Liver (tissue), 9 donors: ENCODE results near the gene GPR132. TPM values are rescaled to one million over a fixed set of nuclear protein-coding genes. Genes with fewer than 3 reads are reported as not detected.

Experiments used
- DNase-seq: peaks from one replicate; pipeline ENCODE4 v3.0.0-alpha.2; 2017; ENCODE audit warnings: low spot score
- H3K27ac ChIP-seq, 2 donors: one replicate each; pipeline ENCODE4 v1.7.0; 2013; ENCODE audit warnings: inconsistent platforms in 2 of 2, low read length in 2 of 2, control low read depth in 1 of 2, low read depth in 1 of 2, mild to moderate bottlenecking in 1 of 2
- H3K27me3 ChIP-seq, 4 donors: one replicate each; pipeline versions ENCODE4 v1.6.1 to v1.7.0; 2013; ENCODE audit warnings: low read length in 3 of 4, inconsistent platforms in 1 of 4, mild to moderate bottlenecking in 1 of 4, moderate library complexity in 1 of 4; ENCODE audit not compliant: control insufficient read depth in 4 of 4, insufficient read depth in 4 of 4
- H3K36me3 ChIP-seq, 4 donors: one replicate each; pipeline versions ENCODE4 v1.6.1 to v1.7.0; 2013; ENCODE audit warnings: low read length in 3 of 4, mild to moderate bottlenecking in 3 of 4, low read depth in 1 of 4, moderate library complexity in 1 of 4; ENCODE audit not compliant: control insufficient read depth in 4 of 4, insufficient read depth in 3 of 4
- H3K4me1 ChIP-seq, 4 donors: one replicate each; pipeline versions ENCODE4 v1.6.1 to v1.7.0; 2013; ENCODE audit warnings: low read length in 3 of 4, mild to moderate bottlenecking in 3 of 4, moderate library complexity in 1 of 4; ENCODE audit not compliant: control insufficient read depth in 4 of 4, insufficient read depth in 4 of 4
- H3K4me3 ChIP-seq, 3 donors: one replicate each; pipeline versions ENCODE4 v1.6.1 to v1.7.0; 2013; ENCODE audit warnings: low read length in 3 of 3, control low read depth in 1 of 3, low read depth in 1 of 3, mild to moderate bottlenecking in 1 of 3
- H3K9ac ChIP-seq, 2 donors: one replicate each; pipeline ENCODE4 v1.7.0; 2013; ENCODE audit warnings: low read length in 2 of 2, mild to moderate bottlenecking in 2 of 2, moderate library complexity in 2 of 2, control low read depth in 1 of 2, low read depth in 1 of 2
- H3K9me3 ChIP-seq, 4 donors: one replicate each; pipeline versions ENCODE4 v1.6.1 to v1.7.0; 2013; ENCODE audit warnings: low read length in 3 of 4; ENCODE audit not compliant: control insufficient read depth in 4 of 4
- FOXA1 ChIP-seq: IDR thresholded peaks from 2 replicates; pipeline ENCODE4 v1.6.1; 2016; ENCODE audit warnings: antibody characterized with exemption
- FOXA2 ChIP-seq: IDR thresholded peaks from 2 replicates; pipeline ENCODE4 v1.6.1; 2016; ENCODE audit warnings: antibody characterized with exemption
- GABPA ChIP-seq, 2 donors: IDR thresholded peaks in 1 of 2; conservative IDR thresholded peaks in 1 of 2; 2 replicates each; pipeline ENCODE4 v1.6.1; 2016; ENCODE audit warnings: antibody characterized with exemption in 2 of 2, mild to moderate bottlenecking in 1 of 2, moderate library complexity in 1 of 2
- HNF4A ChIP-seq, 2 donors: conservative IDR thresholded peaks; 2 replicates each; pipeline ENCODE4 v1.6.1; 2016; ENCODE audit warnings: antibody characterized with exemption in 2 of 2, mild to moderate bottlenecking in 2 of 2
- HNF4G ChIP-seq: IDR thresholded peaks from 2 replicates; pipeline ENCODE4 v1.6.1; 2016; ENCODE audit warnings: antibody characterized with exemption
- RAD21 ChIP-seq, 2 donors: IDR thresholded peaks; 2 replicates each; pipeline ENCODE4 v1.6.1; 2016; ENCODE audit warnings: antibody characterized with exemption in 2 of 2, mild to moderate bottlenecking in 2 of 2
- SP1 ChIP-seq: IDR thresholded peaks from 2 replicates; pipeline ENCODE4 v1.6.1; 2018; ENCODE audit warnings: antibody characterized with exemption, mild to moderate bottlenecking
- TAF1 ChIP-seq: conservative IDR thresholded peaks from 2 replicates; pipeline ENCODE4 v1.6.1; 2016; ENCODE audit warnings: antibody characterized with exemption, mild to moderate bottlenecking
- WGBS: extraction: QIAGEN DNeasy Blood & Tissue Kit; methylation state at CpG from one replicate; pipeline ENCODE4 v1.1.7; 2013; 5-methylcytosine and 5-hydroxymethylcytosine counted together
- polyA plus RNA-seq, 2 donors: library from polyadenylated mRNA; stranded (reverse) in 1 of 2; unstranded in 1 of 2; fragments of 200-250 nt in 1 of 2; fragments of >200 nt in 1 of 2; fragmentation: Nextera tagmentation in 1 of 2; extraction: Ambion mirVana in 1 of 2; gene quantifications; one replicate each; pipeline versions ENCODE4 v1.2.1 to v1.2.3, GENCODE V29; 2013 to 2015
- total RNA-seq, 2 donors: library from RNA; depleted of rRNA; stranded (reverse); fragments of >200 nt; gene quantifications; one replicate each; pipeline ENCODE4 v1.2.3, GENCODE V29; 2014
- TF ChIP-seq, protein P1 (sequence below): IDR thresholded peaks from 2 replicates; pipeline ENCODE4 v1.6.1; 2016; ENCODE audit warnings: antibody characterized with exemption, mild to moderate bottlenecking
- donor health status: healthy.
- donor health status: healthy.
- donor health status: healthy.
- donor health status: healthy.
- donor health status: healthy.

Gene GPR132
- total and polyA plus RNA-seq, 4 donors = 0.32 to 1.2 (median 0.75) TPM

DNA sequence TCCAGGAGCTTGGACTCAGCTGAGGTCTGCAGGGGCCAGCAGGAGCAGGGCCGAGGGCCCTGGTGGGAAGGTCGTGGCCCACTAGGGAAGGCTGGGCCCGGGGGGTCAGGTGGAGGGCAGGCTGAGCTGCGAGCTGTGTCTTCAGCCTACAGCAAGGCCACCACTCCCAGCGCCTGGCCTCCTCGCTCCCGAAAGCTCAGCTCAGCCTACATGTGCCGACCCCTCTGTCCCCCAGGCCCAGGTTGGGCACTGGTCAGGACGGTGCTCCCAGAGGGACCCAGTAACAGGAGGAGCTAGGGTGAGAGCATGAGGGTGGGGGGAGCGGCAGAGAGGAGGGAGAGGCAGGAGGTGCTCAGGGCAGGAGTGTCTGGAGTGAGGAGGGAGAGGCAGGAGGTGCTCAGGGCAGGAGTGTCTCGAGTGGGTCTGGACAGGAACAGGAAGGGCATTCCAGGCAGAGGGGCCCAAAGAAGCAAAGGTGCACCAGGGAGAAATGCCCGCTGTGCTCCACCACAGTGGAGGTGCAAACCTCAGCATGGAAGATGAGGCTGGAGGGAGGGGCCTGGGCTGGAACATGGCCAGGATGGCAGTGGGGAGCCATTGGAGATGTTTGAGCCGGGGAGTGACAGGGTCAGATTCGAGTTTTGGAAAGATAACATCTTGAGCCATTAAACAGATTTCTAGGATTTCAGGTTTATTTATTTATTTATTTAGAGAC lies 29.1 kb upstream of the GPR132 start:
- no peaks in the 10 kb centered on the region for H3K36me3 ChIP-seq
- 69% methylated on average over 14 of the region's 14 CpGs for WGBS
- no peak overlapping the region for H3K9ac ChIP-seq
- H3K4me1 ChIP-seq = peaks cover 18 to 41% (median 28%) of the 10 kb centered on the region in 4 donors
- peaks cover 0 to 2% (median 0%) of the 10 kb centered on the region in 4 donors for H3K27me3 ChIP-seq
- DNase-seq = no peak
- peak overlapping the region in 1 of 3 donors; percentile 64 for H3K4me3 ChIP-seq
- no peak for TF ChIP-seq HNF4A (conservative IDR thresholded peaks at IDR 0.05)
- TF ChIP-seq HNF4G = no peak
- no peak for TF ChIP-seq TAF1
- TF ChIP-seq, protein P1, sequence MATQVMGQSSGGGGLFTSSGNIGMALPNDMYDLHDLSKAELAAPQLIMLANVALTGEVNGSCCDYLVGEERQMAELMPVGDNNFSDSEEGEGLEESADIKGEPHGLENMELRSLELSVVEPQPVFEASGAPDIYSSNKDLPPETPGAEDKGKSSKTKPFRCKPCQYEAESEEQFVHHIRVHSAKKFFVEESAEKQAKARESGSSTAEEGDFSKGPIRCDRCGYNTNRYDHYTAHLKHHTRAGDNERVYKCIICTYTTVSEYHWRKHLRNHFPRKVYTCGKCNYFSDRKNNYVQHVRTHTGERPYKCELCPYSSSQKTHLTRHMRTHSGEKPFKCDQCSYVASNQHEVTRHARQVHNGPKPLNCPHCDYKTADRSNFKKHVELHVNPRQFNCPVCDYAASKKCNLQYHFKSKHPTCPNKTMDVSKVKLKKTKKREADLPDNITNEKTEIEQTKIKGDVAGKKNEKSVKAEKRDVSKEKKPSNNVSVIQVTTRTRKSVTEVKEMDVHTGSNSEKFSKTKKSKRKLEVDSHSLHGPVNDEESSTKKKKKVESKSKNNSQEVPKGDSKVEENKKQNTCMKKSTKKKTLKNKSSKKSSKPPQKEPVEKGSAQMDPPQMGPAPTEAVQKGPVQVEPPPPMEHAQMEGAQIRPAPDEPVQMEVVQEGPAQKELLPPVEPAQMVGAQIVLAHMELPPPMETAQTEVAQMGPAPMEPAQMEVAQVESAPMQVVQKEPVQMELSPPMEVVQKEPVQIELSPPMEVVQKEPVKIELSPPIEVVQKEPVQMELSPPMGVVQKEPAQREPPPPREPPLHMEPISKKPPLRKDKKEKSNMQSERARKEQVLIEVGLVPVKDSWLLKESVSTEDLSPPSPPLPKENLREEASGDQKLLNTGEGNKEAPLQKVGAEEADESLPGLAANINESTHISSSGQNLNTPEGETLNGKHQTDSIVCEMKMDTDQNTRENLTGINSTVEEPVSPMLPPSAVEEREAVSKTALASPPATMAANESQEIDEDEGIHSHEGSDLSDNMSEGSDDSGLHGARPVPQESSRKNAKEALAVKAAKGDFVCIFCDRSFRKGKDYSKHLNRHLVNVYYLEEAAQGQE = no peak
- TF ChIP-seq FOXA1 = no peak
- no peak for TF ChIP-seq SP1
- no peak overlapping the region for H3K27ac ChIP-seq
- H3K9me3 ChIP-seq = peaks cover 0 to 3% (median 0%) of the 10 kb centered on the region in 4 donors

DNA sequence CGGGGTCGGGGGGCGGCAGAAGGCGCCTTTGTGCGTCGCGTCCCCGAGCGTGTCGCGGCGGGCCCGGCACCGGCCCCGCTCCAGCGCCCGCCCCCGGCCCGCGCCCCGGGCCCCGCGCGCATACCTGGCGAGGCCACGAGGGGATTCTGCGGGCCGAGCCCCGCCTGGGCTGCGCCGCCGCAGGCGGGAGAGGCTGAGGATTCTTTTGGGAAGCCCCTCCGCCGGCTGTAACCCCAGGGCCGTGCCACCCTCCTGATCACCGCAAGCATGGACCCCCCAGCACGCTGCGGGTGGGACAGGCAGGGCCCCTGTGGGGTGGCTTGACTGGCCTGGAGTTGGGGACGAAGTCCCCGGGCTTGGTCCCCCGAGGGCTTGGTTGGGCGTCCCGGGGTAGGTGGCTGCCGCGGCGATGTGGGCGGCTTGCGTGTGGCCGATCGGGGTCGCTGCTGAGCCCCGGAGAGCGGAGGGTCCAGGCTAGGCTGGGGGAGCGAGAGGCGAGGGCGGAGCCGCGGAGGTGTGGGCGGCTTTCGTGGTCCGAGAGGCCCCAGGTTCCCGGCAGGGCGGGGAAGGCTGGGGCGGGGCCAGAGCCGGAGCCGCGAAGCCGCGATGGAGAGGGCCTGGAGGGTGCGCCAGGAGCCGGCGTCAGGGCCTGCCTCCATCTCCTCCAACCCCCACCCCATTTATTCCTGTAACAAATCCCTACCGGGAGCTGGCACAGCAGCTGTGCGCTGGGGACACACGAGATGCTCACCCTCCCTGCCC lies 28.4 kb upstream of the GPR132 start:
- 2% methylated on average over 76 of the region's 76 CpGs for WGBS
- TF ChIP-seq RAD21 (IDR thresholded peaks at IDR 0.05) (peak in 1 of 2 donors; percentile 29), FOXA1 (no peak), FOXA2 (no peak), SP1 (no peak)
- Histone ChIP-seq H3K27me3 (peaks cover 0 to 2% (median 0%) of the 10 kb centered on the region in 4 donors), H3K9ac (no peak overlapping the region), H3K9me3 (peaks cover 0 to 3% (median 0%) of the 10 kb centered on the region in 4 donors), H3K4me3 (peak overlapping the region in 2 of 3 donors; percentile 47 to 64), H3K27ac (peak overlapping the region; percentile 43 to 76), H3K36me3 (no peaks in the 10 kb centered on the region), H3K4me1 (peaks cover 18 to 41% (median 28%) of the 10 kb centered on the region in 4 donors)
- DNase-seq = no peak

DNA sequence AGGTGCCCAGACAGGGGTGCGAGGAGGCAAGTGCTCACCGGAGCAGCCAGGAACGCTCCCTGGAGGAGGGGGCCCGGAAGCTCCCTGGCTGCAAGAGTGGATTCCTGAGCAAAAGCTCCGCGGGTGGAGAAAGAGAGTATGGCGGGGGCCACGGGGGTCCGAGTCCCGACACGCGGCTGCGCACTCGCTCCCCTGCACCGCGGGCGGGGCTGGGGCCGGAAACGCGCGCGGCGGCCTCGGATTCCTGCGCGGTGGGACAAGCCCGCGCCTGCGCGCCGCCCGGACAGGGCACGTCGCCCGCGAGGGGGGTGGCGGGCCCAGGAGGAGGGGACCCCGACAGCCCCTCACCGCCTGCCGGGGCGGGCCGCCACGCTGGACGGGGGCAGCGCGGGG lies 27.8 kb upstream of the GPR132 start:
- peaks cover 18 to 46% (median 29%) of the 10 kb centered on the region in 4 donors for H3K4me1 ChIP-seq
- H3K4me3 ChIP-seq = peak overlapping the region in 1 of 3 donors; percentile 64
- no peak for DNase-seq
- peaks cover 0 to 3% (median 0%) of the 10 kb centered on the region in 4 donors for H3K9me3 ChIP-seq
- no peak for TF ChIP-seq GABPA (IDR thresholded peaks at IDR 0.05 in 1 of 2, conservative IDR thresholded peaks at IDR 0.05 in 1 of 2)
- peaks cover 0 to 2% (median 0%) of the 10 kb centered on the region in 4 donors for H3K27me3 ChIP-seq
- WGBS = 6% methylated on average over 46 of the region's 46 CpGs
- no peak overlapping the region for H3K9ac ChIP-seq
- H3K36me3 ChIP-seq = no peaks in the 10 kb centered on the region
- peak overlapping the region in 1 of 2 donors; percentile 61 for H3K27ac ChIP-seq
